Measurements from ENCODE around the gene P2RY12.
A peak's percentile ranks its signal among the peaks of the same experiment; 100 is the strongest.
"Not testable (repeated sequence)": the region's sequence is repeated elsewhere in the genome, so short reads cannot be mapped to it uniquely, and the experiment has no call there.

Gene P2RY12

GRCh38 chr3:151392191-151392590, 7.6 kb upstream of the P2RY12 start:
- DNase-seq = not testable (repeated sequence)

DNA sequence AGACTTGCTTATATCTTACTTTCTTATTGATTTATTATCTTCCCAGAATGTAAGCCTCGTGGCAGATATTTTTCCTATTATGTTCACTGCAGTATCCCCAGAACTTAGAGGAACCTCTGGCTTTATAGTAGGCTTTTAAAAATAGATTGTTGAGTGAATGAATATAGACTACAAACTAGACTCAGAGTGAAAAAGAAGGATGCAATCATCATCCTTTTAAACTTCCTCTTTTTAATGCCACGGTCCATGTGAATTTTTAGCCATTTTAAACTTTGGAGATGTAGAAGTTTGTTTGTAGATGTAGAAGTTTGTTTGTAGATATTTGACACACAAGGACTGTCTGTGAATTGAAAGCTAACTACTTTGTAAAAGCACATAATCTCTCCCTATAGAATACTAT, 7.2 kb upstream of the P2RY12 start:
- peak; percentile 22 to 66 (median 60) for DNase-seq

DNA sequence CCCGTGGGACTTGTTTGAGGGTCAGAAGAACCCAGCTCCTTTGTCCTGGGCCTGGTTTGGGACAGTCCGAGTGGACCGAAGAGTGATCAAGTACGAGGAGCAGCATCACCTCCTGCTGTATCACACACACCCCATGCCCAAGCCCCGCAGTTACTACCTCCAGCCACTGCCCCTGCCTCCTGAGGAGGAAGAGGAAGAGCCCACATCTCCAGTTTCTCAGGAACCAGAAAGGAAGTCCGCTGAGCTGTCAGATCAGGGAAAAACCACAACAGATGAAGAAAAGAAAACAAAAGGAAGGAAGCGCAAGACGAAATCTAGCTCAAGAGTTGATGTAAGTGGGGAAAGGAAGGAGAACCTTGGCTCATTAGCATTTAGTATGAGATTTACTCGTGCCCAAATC, 3.3 kb upstream of the P2RY12 start:
- DNase-seq = peak; percentile 56 to 71 (median 64)

DNA sequence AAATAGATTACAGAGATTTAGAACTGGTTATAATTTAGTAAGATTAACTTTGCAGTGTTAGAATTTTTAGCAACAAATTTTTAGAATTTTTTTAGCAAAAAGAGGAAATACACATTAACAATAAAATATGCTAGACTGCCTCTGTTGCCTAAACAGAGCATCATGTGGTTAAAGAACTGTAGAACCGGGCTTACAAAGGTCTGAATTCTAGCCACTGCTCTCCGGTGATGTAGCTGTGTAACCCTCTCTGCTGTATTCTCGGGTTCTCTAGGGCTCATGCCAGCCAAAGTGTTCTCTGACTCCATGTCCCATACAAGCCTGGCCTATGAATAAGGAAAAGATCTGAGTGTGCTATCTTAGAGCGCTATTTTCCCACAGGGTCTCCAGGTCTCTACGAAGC, 2.9 kb upstream of the P2RY12 start:
- no peak for DNase-seq

DNA sequence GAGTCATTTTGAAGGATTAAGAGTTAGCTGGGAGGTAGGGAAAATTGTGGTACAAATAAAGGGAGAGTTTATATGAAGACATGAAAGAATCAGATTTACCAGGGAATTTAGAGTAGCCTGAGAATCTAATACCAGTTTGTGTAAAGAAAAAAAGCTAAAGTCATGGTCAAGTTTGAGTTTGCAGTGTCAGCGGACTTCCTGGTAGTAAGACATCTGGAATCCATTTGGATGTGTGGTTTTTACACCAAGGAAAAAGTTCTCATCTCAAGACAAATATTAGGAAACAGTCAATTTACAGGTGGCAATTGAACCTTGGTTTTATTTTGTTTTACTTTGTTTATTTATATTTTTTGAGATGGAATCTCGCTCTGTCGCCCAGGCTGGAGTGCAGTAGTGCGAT, 1.5 kb upstream of the P2RY12 start:
- DNase-seq = no peak

DNA sequence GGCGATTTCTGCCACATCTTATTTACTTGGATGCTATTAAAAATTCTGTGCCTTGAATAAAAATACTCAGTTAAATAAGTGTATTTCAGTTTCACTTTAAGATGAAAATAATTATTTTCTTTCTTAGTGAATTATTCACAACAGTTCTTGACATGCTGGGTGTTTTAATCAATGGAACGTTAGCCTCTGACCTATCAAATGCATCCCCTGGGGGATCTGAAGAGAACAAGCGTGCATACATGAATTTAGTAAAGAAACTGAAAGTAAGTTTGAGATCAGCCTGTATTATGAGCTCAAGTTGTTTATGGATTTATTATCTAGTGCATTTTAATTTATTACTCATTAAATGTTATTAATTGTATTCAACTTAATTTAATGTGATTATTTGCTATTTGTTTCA, 597 bp downstream of the P2RY12 start:
- DNase-seq = no peak

DNA sequence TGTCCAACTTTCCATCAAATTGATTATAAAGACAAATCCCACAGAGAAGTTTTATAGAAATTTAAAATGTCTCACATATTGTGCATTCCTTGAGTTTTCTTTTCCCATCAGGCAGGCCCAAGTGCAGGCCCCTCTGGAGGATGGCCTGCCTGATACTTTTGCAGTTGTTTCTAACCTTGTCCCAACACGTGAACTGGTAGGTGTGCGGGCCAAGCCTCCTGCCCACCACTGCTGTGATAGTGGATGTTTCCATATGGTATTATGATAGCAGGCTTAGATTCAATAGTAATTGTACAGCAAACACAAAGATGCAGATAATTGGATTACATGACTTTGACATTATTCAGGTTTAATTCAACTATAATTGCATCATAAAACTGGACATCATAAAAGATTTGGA, 1.4 kb downstream of the P2RY12 start:
- DNase-seq = no peak

- DNase-seq = no peak
These were observed 1.9 kb downstream of the P2RY12 start for GRCh38 chr3:151382671-151383070.

GRCh38 chr3:151379083-151379734, 5.3 kb downstream of the P2RY12 start:
- DNase-seq = peak in 2 of 3 donors; percentile 43 to 51

GRCh38 chr3:151377768-151378385, 6.7 kb downstream of the P2RY12 start:
- no peak for DNase-seq

GRCh38 chr3:151372063-151372820, 12.3 kb downstream of the P2RY12 start:
- no peak for DNase-seq

DNA sequence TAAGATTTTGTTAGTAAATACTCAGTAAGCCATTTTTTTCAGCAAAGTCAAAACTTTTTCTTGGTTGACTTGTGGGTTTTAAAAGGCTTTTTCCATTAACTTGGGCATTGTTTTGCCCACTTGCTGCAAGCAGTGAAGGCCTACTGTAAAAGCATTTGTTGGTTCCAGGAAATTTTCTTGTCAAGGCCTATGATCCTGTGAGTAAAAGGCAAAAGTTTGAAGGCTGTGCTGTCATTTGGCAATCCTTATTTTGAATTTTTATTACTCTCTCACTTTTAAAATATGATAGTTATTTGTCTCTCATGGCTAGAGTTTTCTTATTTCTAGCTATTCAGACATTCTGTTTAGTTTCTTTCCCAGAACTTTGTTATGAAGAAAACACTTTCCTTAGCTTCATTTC, 13.0 kb downstream of the P2RY12 start:
- DNase-seq = no peak

DNA sequence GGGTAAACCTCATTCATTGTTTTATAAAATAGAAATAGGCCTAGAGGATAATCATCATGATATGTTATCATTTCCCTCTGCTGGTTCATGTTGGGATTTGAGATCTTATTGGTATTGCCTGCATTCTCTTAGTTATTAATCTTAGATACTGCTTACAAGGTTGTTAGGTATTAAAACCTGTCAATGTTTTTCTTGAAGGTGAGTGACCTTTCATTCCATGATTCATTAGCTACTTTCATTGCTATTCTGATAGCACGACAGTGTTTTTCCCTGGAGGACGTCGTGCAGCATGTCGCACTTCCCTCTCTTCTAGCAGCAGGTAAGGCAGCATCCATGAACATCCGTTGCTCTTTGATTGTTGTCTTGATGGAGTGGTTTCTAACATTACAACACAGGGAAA, 17.1 kb downstream of the P2RY12 start:
- DNase-seq = no peak

DNA sequence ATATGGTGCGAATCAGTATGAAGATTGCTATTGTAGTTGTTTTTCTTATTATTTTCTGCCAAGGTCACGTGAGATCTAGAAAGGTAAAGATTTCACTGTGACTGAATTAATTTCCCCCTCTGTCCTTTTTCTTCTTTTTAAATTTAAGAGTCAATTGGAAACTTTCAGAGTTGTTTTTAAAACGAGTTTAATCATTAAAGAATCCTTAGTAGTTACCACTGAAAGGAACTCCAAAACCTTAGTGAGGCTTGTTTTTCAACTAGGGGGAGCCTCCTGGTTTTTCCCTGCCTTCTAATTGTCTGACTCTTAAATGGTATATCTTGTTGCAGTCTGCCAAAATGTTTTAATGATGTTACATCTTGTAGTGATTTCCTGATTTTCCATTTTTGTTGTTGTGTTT, 17.6 kb downstream of the P2RY12 start:
- DNase-seq = no peak

GRCh38 chr3:151362751-151363174, 21.8 kb downstream of the P2RY12 start:
- peak; percentile 63 to 72 (median 71) for DNase-seq

GRCh38 chr3:151357463-151357850, 27.1 kb downstream of the P2RY12 start:
- DNase-seq = no peak

DNA sequence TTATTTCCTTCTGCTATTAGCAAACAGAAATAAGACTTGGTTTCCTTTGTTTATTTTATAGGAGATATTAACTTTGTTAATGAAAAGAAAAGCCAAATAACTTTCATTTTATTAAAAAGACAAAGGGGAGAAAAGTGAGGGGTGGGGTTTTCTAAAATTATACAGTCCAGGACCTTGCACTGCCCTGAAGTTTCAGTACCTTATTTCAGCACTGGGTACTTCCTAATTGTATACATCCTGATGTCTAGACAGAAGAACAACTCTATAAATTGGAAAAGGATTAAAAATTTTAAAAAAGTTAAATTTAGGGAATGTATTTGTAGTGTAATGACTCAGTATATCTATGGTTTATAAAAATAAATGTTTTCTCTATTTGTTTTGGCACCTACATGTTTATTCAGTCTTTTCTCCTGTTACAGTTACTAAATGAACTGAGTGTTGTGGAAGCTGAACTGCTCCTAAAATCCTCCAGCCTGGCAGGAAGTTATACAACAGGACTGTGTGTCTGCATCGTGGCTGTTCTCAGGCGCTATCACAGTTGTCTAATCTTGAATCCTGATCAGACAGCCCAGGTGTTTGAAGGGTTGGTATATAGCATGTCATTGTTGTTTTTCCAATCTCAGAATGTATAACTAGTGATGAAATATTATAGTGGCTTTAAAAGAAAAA, 27.6 kb downstream of the P2RY12 start:
- DNase-seq = peak in 2 of 3 donors; percentile 25 to 45

- DNase-seq = no peak
These were observed 32.9 kb downstream of the P2RY12 start for GRCh38 chr3:151351648-151352047.

- peak; percentile 56 to 85 (median 81) for DNase-seq
These were observed 33.3 kb downstream of the P2RY12 start for GRCh38 chr3:151351219-151351618.

- DNase-seq = peak in 2 of 3 donors; percentile 27 to 41
These were observed 33.9 kb downstream of the P2RY12 start for GRCh38 chr3:151350656-151351055.

- peak; percentile 79 to 81 (median 80) for DNase-seq
These were observed 37.1 kb downstream of the P2RY12 start for GRCh38 chr3:151347432-151347831.

- peak; percentile 52 to 80 (median 70) for DNase-seq
These were observed 38.3 kb downstream of the P2RY12 start for GRCh38 chr3:151346292-151346691.

DNA sequence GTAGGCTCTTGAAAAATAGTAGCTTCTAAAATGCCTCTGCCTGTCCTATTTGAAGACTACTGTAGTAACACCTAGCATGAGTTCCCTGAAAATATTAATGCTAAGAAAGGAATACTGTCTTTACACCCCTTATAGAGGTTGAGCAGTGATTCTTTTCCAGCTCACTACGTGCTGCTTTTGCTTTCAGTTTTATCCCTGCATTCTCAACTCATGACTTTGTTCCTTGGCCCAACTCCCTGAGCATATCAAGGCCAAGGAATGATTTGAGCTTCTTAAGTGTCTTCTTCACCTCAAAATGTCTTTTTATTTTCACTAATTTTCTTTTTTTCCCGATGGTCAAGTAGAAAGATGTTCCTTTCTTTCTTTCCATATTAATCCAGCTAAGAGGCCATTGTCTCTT, 38.7 kb downstream of the P2RY12 start:
- peak in 2 of 3 donors; percentile 29 to 56 for DNase-seq
